ENCODE results near the gene SH3BP5. TPM values are rescaled to one million over a fixed set of nuclear protein-coding genes. Genes with fewer than 3 reads are reported as not detected.

SH3BP5 gene
- total and polyA plus RNA-seq, 2 experiments from 2014 or later = 37.8 to 39.2 TPM

GRCh38 chr3:15318661-15319060 is 13.7 kb downstream of the SH3BP5 start:
- in situ Hi-C loops (cut with MboI) = no loop called here
- H3K36me3 ChIP-seq (ENCODE audit: low read depth) = no peaks in the 10 kb centered on the region
- no peaks in the 10 kb centered on the region for H3K9me2 ChIP-seq (ENCODE audit: insufficient read depth)
- H3K9me3 ChIP-seq (ENCODE audit: low read depth) = no peaks in the 10 kb centered on the region
- WGBS, 2 experiments (ENCODE audit: low coverage in 1 of 2, low lambda C conversion rate in 2 of 2, missing lambda C conversion rate in 2 of 2) = 49 to 55% methylated on average over 8 of the region's 8 CpGs
- H3K9ac ChIP-seq = no peak overlapping the region; the same call in 1 of the 2 replicates
- H3F3A ChIP-seq (ENCODE audit: insufficient read depth) = peaks cover 63% of the 10 kb centered on the region
- no peak for TF ChIP-seq EZH2phosphoT487 (IDR thresholded peaks at IDR 0.05; ENCODE audit: insufficient read depth, low read depth)
- no peak for TF ChIP-seq EZH2 (IDR thresholded peaks at IDR 0.05; ENCODE audit: insufficient read depth, poor library complexity, severe bottlenecking)
- H3K27me3 ChIP-seq (replicated peaks; ENCODE audit: insufficient read depth) = no peaks in the 10 kb centered on the region
- H3K4me2 ChIP-seq (ENCODE audit: unreplicated experiment) = peak overlapping the region; percentile 90
- H3K4me3 ChIP-seq = 0 out of 2 replicates have a peak overlapping the region, but pooled peaks have one; percentile 46
- no peaks in the 10 kb centered on the region for H4K20me1 ChIP-seq (ENCODE audit: insufficient read depth)
- no peak for DNase-seq
- peaks cover 69% of the 10 kb centered on the region for H3K4me1 ChIP-seq (ENCODE audit: insufficient read depth)
- H3K79me2 ChIP-seq (ENCODE audit: insufficient read depth) = peaks cover 77% of the 10 kb centered on the region
- no peak overlapping the region for H2AFZ ChIP-seq
- H3K27ac ChIP-seq = peak overlapping the region; percentile 91

- Histone ChIP-seq H3K36me3 (ENCODE audit: low read depth) (no peaks in the 10 kb centered on the region), H3K27me3 (replicated peaks; ENCODE audit: insufficient read depth) (no peaks in the 10 kb centered on the region), H3K4me2 (ENCODE audit: unreplicated experiment) (peak overlapping the region; percentile 71), H2AFZ (no peak overlapping the region), H3K9me3 (ENCODE audit: low read depth) (no peaks in the 10 kb centered on the region), H3K79me2 (ENCODE audit: insufficient read depth) (peaks cover 78% of the 10 kb centered on the region), H3K9ac (peak overlapping the region; percentile 73), H3K4me1 (ENCODE audit: insufficient read depth) (peaks cover 69% of the 10 kb centered on the region), H3K9me2 (ENCODE audit: insufficient read depth) (no peaks in the 10 kb centered on the region), H4K20me1 (ENCODE audit: insufficient read depth) (no peaks in the 10 kb centered on the region), H3K4me3 (peak overlapping the region; percentile 56), H3F3A (ENCODE audit: insufficient read depth) (peaks cover 63% of the 10 kb centered on the region), H3K27ac (peak overlapping the region; percentile 93)
- in situ Hi-C loops (cut with MboI) = no loop called here
- TF ChIP-seq EZH2phosphoT487 (IDR thresholded peaks at IDR 0.05; ENCODE audit: insufficient read depth, low read depth) (no peak), EZH2 (IDR thresholded peaks at IDR 0.05; ENCODE audit: insufficient read depth, poor library complexity, severe bottlenecking) (no peak)
- peak; percentile 75 for DNase-seq
- 11 to 12% methylated on average over 5 of the region's 5 CpGs for WGBS, 2 experiments (ENCODE audit: low coverage in 1 of 2, low lambda C conversion rate in 2 of 2, missing lambda C conversion rate in 2 of 2)
Observed at GRCh38 chr3:15316998-15317435, 15.4 kb downstream of the SH3BP5 start.

GRCh38 chr3:15315003-15315402 is 17.4 kb downstream of the SH3BP5 start:
- no peaks in the 10 kb centered on the region for H4K20me1 ChIP-seq (ENCODE audit: insufficient read depth)
- no peak overlapping the region for H2AFZ ChIP-seq

GRCh38 chr3:15314276-15314675 is 18.1 kb downstream of the SH3BP5 start:
- no peak for TF ChIP-seq EZH2 (IDR thresholded peaks at IDR 0.05; ENCODE audit: insufficient read depth, poor library complexity, severe bottlenecking)
- no peak for TF ChIP-seq EZH2phosphoT487 (IDR thresholded peaks at IDR 0.05; ENCODE audit: insufficient read depth, low read depth)
- WGBS, 2 experiments (ENCODE audit: low coverage in 1 of 2, low lambda C conversion rate in 2 of 2, missing lambda C conversion rate in 2 of 2) = 100% methylated on average over 1 of the region's 1 CpG
- Histone ChIP-seq H3K9me3 (ENCODE audit: low read depth) (no peaks in the 10 kb centered on the region), H3F3A (ENCODE audit: insufficient read depth) (peaks cover 60% of the 10 kb centered on the region), H3K4me2 (ENCODE audit: unreplicated experiment) (no peak overlapping the region), H3K27me3 (replicated peaks; ENCODE audit: insufficient read depth) (no peaks in the 10 kb centered on the region), H3K4me1 (ENCODE audit: insufficient read depth) (peaks cover 71% of the 10 kb centered on the region), H3K9me2 (ENCODE audit: insufficient read depth) (no peaks in the 10 kb centered on the region), H3K27ac (peak overlapping the region; percentile 93), H3K9ac (no peak overlapping the region), H2AFZ (no peak overlapping the region), H3K79me2 (ENCODE audit: insufficient read depth) (peaks cover 74% of the 10 kb centered on the region), H3K4me3 (no peak overlapping the region), H3K36me3 (ENCODE audit: low read depth) (no peaks in the 10 kb centered on the region), H4K20me1 (ENCODE audit: insufficient read depth) (no peaks in the 10 kb centered on the region)
- DNase-seq = no peak
- in situ Hi-C loops (cut with MboI) = no loop called here

More at GRCh38 chr3:15315003-15315402, 17.4 kb downstream of the SH3BP5 start:
- peak overlapping the region; percentile 32 for H3K4me2 ChIP-seq (ENCODE audit: unreplicated experiment)
- H3K27me3 ChIP-seq (replicated peaks; ENCODE audit: insufficient read depth) = no peaks in the 10 kb centered on the region
- TF ChIP-seq EZH2phosphoT487 (IDR thresholded peaks at IDR 0.05; ENCODE audit: insufficient read depth, low read depth) (no peak), EZH2 (IDR thresholded peaks at IDR 0.05; ENCODE audit: insufficient read depth, poor library complexity, severe bottlenecking) (no peak)
- H3K9me3 ChIP-seq (ENCODE audit: low read depth) = no peaks in the 10 kb centered on the region
- WGBS, 2 experiments (ENCODE audit: low coverage in 1 of 2, low lambda C conversion rate in 2 of 2, missing lambda C conversion rate in 2 of 2) = 56 to 67% methylated on average over 4 of the region's 4 CpGs
- peaks cover 60% of the 10 kb centered on the region for H3F3A ChIP-seq (ENCODE audit: insufficient read depth)
- H3K4me3 ChIP-seq = no peak overlapping the region
- H3K4me1 ChIP-seq (ENCODE audit: insufficient read depth) = peaks cover 71% of the 10 kb centered on the region
- in situ Hi-C loops (cut with MboI) = no loop called here
- H3K9me2 ChIP-seq (ENCODE audit: insufficient read depth) = no peaks in the 10 kb centered on the region
- no peaks in the 10 kb centered on the region for H3K36me3 ChIP-seq (ENCODE audit: low read depth)
- DNase-seq = peak; percentile 64
- H3K27ac ChIP-seq = peak overlapping the region; percentile 93
- peaks cover 77% of the 10 kb centered on the region for H3K79me2 ChIP-seq (ENCODE audit: insufficient read depth)
- no peak overlapping the region for H3K9ac ChIP-seq
